Measurements from ENCODE around the gene SLAMF8.

SLAMF8 gene

GRCh38 chr1:159829822-159830465 is 3.3 kb downstream of the SLAMF8 start:
- TF ChIP-seq CTCF (IDR thresholded peaks at IDR 0.05), result no peak

GRCh38 chr1:159830722-159831121 is 4.0 kb downstream of the SLAMF8 start:
- TF ChIP-seq CTCF (IDR thresholded peaks at IDR 0.05), result no peak

- no peak for TF ChIP-seq CTCF (IDR thresholded peaks at IDR 0.05)
Observed at GRCh38 chr1:159831412-159832141, 4.9 kb downstream of the SLAMF8 start.

GRCh38 chr1:159832309-159832708 is 5.6 kb downstream of the SLAMF8 start:
- TF ChIP-seq CTCF (IDR thresholded peaks at IDR 0.05), result no peak

DNA sequence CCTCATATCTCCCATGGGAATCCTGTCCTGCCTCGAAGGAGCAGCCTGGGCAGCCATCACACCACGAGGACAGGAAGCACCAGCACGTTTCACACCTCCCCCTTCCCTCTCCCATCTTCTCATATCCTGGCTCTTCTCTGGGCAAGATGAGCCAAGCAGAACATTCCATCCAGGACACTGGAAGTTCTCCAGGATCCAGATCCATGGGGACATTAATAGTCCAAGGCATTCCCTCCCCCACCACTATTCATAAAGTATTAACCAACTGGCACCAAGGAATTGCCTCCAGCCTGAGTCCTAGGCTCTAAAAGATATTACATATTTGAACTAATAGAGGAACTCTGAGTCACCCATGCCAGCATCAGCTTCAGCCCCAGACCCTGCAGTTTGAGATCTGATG is 8.7 kb downstream of the SLAMF8 start:
- no peak for TF ChIP-seq CTCF (IDR thresholded peaks at IDR 0.05)

DNA sequence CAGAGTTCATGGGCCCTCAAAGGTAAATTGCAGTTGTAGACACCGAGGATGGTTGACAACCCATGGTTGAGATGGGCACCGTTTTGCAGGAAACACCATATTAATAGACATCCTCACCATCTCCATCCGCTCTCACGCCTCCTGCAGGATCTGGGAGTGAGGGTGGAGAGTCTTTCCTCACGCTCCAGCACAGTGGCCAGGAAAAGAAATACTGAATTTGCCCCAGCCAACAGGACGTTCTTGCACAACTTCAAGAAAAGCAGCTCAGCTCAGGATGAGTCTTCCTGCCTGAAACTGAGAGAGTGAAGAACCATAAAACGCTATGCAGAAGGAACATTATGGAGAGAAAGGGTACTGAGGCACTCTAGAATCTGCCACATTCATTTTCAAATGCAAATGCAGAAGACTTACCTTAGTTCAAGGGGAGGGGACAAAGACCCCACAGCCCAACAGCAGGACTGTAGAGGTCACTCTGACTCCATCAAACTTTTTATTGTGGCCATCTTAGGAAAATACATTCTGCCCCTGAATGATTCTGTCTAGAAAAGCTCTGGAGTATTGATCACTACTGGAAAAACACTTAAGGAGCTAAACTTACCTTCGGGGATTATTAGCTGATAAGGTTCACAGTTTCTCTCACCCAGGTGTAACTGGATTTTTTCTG is 9.3 kb downstream of the SLAMF8 start:
- TF ChIP-seq CTCF (IDR thresholded peaks at IDR 0.05), result no peak

- no peak for TF ChIP-seq CTCF (IDR thresholded peaks at IDR 0.05)
Observed at GRCh38 chr1:159838715-159839114, 12.0 kb downstream of the SLAMF8 start.
